NOMO-1 (cell line): ENCODE results near the gene CYP39A1.

Experiments
- DNase-seq, 2 experiments: peaks; one replicate each; lab custom pipeline; 2025; ENCODE audit not compliant: unreplicated experiment in 2 of 2; lab: John Stamatoyannopoulos, UW

The CYP39A1 gene

GRCh38 chr6:46652603-46653438 lies at the start of gene CYP39A1, which contains the start of gene SLC25A27:
CYP39A1 (minus strand) TSS chr6:46652818; CDS start chr6:46652582, 236 bp downstream.
SLC25A27 (plus strand) TSS chr6:46652975; CDS start chr6:46653193, 218 bp downstream.
- DNase-seq, result peak; percentile 82 to 84

DNA sequence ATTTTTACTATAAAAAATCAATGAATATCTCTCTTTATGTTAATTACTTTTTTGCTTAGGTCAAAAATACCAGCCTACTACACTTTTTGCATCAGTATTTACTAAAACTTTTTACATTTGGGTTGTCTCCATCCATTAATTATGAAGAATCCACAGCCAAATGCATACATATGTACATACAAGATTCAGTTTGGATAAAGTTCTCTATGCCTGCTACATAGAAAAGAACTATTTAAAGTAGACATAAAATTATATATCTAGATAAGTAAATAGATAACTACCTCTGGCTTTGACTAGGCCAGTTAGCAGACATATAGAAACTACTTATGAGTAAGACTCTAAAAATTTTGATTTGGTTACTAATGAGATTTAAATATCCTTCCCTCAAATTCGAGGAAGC lies 47.4 kb upstream of the CYP39A1 start:
- no peak for DNase-seq

DNA sequence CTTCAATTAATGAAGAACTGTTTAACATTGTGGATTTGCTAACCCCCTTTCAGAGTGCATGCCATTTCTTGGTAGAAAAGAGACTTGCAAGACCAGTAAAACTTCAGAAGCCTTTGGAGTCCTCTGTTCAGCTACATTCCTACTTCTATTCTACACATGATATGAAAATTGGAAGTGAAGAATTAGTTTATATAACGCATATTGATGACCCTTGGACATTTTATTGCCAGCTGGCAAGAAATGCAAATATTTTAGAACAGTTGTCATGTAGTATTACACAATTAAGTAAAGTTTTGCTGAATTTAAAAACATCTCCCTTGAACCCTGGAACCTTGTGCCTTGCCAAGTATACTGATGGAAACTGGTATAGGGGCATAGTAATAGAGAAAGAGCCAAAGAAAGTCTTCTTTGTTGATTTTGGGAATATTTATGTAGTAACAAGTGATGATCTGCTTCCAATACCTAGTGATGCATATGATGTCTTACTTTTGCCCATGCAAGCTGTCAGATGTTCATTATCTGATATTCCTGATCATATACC lies 38.4 kb upstream of the CYP39A1 start:
- no peak for DNase-seq

DNA sequence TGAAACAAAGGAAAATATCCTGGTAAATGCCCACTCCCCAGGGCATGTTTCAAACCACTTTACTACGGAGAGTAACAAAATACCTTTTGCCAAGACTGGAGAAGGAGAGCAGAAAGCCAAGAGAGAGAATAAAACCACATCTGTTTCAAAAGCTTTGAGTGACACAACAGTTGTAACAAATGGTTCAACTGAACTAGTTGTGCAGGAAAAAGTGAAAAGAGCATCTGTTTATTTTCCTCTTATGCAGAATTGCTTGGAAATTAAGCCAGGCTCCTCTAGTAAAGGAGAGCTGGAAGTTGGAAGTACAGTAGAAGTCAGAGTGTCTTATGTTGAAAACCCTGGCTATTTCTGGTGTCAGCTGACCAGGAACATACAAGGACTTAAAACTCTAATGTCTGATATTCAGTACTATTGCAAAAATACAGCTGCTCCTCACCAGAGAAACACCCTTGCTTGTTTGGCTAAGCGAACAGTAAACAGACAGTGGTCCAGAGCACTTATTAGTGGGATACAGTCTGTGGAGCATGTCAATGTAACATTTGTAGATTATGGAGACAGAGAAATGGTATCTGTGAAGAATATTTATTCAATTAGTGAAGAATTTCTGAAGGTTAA lies 37.6 kb upstream of the CYP39A1 start:
- DNase-seq, result no peak

DNA sequence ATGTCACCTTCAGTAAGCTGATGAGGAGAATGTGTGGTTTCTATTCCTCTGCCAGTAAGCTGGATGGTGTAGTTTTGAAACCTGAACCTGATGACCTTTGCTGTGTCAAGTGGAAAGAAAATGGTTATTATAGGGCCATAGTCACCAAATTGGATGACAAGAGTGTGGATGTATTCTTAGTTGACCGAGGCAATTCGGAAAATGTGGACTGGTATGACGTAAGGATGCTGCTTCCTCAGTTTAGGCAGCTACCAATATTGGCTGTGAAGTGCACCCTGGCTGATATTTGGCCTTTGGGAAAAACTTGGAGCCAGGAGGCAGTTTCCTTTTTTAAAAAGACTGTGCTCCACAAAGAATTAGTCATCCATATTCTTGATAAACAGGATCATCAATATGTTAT lies 37.0 kb upstream of the CYP39A1 start:
- no peak for DNase-seq

DNA sequence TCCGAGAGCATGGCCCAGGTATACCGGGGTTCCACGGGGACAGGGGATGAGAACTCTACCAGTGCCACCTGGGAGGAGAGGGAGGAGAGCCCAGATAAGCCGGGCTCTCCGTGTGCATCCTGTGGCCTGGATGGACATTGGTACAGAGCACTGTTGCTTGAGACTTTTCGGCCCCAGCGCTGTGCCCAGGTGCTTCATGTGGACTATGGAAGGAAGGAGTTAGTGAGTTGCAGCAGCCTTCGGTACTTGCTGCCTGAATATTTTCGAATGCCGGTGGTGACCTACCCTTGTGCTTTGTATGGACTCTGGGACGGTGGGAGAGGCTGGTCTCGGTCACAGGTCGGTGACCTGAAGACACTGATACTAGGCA lies 36.3 kb upstream of the CYP39A1 start:
- DNase-seq, result no peak

DNA sequence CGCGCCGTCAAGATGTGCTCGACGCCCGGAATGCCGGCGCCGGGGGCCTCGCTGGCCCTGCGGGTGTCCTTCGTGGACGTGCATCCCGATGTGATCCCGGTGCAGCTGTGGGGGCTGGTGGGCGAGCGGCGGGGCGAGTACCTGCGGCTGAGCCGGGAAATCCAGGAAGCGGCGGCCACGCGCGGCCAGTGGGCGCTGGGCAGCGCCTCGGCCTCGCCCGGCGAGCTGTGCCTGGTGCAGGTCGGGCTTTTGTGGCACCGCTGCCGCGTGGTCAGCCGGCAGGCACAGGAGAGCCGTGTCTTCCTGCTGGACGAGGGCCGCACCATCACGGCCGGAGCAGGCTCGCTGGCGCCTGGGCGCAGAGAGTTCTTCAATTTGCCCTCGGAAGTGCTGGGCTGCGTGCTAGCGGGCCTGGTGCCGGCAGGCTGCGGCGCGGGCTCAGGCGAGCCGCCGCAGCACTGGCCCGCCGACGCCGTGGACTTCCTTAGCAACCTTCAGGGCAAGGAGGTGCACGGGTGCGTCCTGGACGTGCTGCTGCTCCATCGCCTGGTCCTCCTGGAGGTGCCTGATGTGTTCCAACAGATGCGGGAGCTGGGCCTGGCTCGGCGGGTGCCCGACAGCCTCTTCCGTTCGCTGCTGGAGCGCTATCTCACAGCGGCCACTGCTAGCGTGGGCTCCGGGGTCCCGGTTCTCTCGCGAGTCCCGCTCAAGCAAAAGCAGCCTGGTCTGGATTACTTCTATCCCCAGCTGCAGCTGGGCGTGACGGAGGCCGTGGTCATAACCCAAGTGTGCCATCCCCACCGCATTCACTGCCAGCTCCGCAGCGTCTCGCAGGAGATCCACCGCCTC lies 35.7 kb upstream of the CYP39A1 start:
- DNase-seq, result no peak

- no peak for DNase-seq
Measured at GRCh38 chr6:46687619-46688097, 35.0 kb upstream of the CYP39A1 start, which contains the start of gene TDRD6. TDRD6 (plus strand) TSS chr6:46687885; CDS start chr6:46688129, 244 bp downstream.

DNA sequence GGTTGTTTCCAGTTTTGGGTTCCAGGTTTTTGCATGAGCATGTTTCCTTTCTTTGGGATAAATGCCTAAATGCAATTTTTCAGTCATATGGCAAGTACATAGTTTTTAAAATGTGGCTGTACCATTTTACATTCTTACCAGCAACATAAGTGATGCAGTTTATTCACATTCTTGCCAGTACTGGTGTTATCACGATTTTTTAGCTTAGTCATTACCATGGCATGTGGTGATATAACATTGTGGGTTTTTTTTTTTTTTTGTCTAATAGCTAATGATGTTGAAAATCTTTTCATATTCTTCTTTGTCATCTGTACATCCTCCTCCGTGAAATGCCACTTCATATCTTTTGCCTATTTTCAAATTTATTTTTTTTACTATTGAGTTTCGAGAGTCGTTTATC lies 32.2 kb upstream of the CYP39A1 start:
- DNase-seq, result no peak

GRCh38 chr6:46677314-46677654 lies 24.7 kb upstream of the CYP39A1 start:
- peak; percentile 14 to 45 for DNase-seq

DNA sequence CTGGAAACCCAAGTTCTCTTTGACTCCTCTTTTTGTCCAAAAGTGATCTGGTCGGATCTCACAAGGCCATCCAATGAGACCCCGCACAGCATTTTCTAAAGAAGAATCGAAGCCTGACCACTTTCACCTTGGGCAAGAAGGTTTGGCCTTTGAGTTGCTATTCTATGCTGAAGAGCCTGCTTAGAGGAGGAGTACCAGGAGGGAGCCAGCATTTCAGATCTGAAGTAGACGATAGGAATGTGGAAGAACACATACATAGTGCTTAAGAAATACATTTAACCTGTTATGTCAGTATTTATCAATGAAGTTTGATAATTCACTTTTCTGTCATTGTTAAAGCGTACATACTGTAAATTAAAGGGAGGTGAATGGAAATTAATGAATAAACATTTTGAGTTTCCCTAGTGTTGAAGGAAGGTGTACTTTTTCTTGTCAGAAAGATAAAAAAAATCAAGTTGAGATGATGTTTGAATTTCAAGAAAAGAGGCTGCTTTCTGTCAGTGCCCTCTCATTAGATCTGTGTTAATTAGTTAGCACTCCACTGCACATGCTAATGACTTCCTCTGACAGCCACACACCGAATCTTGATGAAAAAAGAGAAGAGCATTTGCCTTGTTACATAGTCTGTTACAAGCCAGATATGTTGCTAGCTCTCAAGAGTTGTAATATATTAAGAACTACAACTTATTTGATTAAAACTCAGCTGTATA lies 24.1 kb upstream of the CYP39A1 start:
- DNase-seq, result peak in 1 of 2 experiments; percentile 45

GRCh38 chr6:46674410-46674809 lies 21.8 kb upstream of the CYP39A1 start:
- DNase-seq, result no peak

DNA sequence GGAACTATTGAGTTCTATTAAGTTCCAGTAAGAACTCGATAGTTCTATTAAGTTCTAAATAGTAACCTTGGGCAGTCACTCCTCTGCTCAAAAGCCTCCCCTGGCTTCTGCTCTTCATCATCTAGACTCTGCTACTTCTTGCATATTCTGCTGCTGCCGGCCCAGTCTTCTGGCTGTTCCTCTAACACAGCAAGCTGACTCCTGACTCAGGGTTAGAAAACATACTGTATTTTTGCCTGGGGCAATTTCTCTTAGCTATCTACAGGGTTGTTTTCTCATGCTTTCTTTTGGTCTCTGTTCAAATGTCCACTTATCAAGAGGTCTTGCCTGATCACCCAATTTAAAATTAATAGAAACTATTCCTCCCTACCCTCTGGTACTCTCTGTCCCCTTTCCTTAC lies 14.8 kb upstream of the CYP39A1 start:
- DNase-seq, result no peak

GRCh38 chr6:46661483-46661882 lies 8.9 kb upstream of the CYP39A1 start:
- no peak for DNase-seq

DNA sequence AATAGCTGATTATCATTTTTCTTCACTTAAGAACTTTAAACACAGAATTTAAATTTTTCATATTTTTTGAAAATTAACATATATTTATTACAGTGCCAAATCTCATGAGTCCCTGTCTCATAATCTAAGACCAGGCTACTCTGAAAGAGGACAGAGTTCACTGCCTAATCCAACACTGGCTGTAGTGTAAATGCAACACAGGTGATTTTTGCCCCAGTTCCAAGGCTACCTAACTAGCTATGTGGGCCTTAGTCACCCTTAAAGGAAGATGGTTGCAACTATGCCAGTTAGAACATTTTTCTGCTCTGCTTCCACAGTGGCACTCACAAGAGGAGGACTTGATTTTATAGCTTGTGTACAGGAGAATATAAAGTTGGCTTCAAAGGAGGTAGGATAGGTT lies 5.0 kb upstream of the CYP39A1 start:
- no peak for DNase-seq

DNA sequence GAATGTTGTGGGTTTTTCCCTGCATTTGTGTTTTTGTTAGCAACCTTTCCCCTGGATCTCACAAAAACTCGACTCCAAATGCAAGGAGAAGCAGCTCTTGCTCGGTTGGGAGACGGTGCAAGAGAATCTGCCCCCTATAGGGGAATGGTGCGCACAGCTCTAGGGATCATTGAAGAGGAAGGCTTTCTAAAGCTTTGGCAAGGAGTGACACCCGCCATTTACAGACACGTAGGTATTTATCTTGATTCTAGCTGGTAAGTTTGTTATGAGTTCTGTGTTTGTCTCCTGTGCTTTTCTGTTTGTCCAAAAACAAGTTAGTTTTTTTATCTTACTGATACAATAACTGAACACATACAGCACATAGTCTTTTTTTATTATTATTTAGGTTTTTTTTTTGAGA lies 3.2 kb upstream of the CYP39A1 start:
- DNase-seq, result no peak

- no peak for DNase-seq
Measured at GRCh38 chr6:46653439-46654195, 999 bp upstream of the CYP39A1 start.

DNA sequence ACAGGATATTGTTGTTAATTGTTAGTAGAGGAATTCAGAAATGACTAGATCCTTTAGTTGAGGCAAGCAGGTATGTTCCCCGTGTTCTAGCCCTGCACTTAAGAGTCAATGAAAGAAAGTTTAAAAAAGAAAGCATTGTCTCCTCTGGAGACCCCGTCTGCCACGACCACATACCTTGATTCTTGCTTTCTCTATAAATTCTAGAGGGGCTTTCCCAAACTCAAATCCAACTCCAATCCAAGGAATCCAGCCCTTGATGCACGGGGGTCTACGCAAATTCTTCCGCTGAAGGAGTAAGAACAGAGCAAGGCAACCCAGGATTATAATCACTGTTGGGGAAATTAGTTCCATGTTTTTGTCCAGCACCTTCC lies 401 bp downstream of the CYP39A1 start:
- DNase-seq, result no peak

DNA sequence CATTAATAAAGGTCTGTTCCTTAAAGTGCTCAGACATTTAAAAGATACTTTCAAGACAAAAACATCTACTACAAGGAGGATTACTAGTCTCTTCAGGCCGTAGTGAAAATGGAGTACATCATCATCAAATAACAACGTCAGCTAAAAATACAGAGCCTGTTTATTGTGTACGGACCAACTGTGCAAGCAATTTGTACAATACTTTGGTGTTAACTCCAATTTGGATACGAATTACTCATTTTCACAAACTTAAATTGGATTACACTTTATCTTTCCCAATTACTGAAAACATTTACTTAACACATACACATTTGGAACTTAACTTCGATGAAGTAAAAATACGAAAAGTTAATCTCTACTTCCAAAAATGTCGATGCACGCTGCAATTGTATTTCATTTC lies 802 bp downstream of the CYP39A1 start:
- DNase-seq, result no peak

- no peak for DNase-seq
Measured at GRCh38 chr6:46651006-46651405, 1.6 kb downstream of the CYP39A1 start.
